Measurements from ENCODE around the gene ACSS2.

GRCh38 chr20:34883087-34883688 is 6.8 kb downstream of the ACSS2 start:
- TF ChIP-seq POLR2A (IDR thresholded peaks at IDR 0.05) (no peak), CTCF (IDR thresholded peaks at IDR 0.05) (no peak)

Data from lower leg skin (tissue), 3 donors.